GM12878 (cell line): Measurements from ENCODE around the gene SEC24D. TPM values are rescaled to one million over a fixed set of nuclear protein-coding genes. Genes with fewer than 3 reads are reported as not detected.

Source experiments
- ATAC-seq: fragments of 200-7000 bp; cut with Tn5 transposase; 3 replicates; pipeline ENCODE4 v1.9.1; 2020; ENCODE audit warnings: mild to moderate bottlenecking, moderate library complexity
- BruUV-seq: library from RNA; stranded (reverse); fragments of 400-500 nt; replicated peaks from 2 replicates; lab custom pipeline; 2021; lab: Mats Ljungman, UMichigan
- CTCF ChIA-PET: fragments of 300-600 bp; sonication (Branson Sonifier 250); formaldehyde crosslinking; extraction: SDS; loops from one replicate; lab custom pipeline; 2021; ENCODE audit warnings: inconsistent platforms; lab: Yijun Ruan, JAX
- POLR2A ChIA-PET: fragments of 350-600 bp; formaldehyde crosslinking; extraction: SDS; loops from one replicate; lab custom pipeline; 2021; ENCODE audit warnings: inconsistent platforms; lab: Charles Lee
- RAD21 ChIA-PET: fragments of 300-600 bp; sonication (Branson Sonifier 250); formaldehyde crosslinking; loops from one replicate; lab custom pipeline; 2023; ENCODE audit warnings: antibody characterized with exemption; ENCODE audit not compliant: unreplicated experiment; lab: Charles Lee
- SMC1A ChIA-PET: fragments of 300-600 bp; sonication (Branson Sonifier 250); formaldehyde crosslinking; loops from one replicate; lab custom pipeline; 2023; ENCODE audit not compliant: unreplicated experiment, uncharacterized antibody; lab: Charles Lee
- DNase-seq: peaks from one replicate; pipeline ENCODE4 v3.0.0-alpha.2; 2011; ENCODE audit warnings: low read depth, low spot score
- FAIRE-seq: peaks from 3 replicates; lab custom pipeline; 2011; peaks lifted over from hg19 to GRCh38; lab: Jason Lieb, UNC
- H2AFZ ChIP-seq: 2 replicates; pipeline ENCODE4 v1.6.0; 2011; ENCODE audit warnings: low read depth, low read length, control low read depth; ENCODE audit not compliant: control insufficient read depth
- H3K27ac ChIP-seq: 2 replicates; pipeline ENCODE4 v1.5.1; 2011; ENCODE audit warnings: control low read depth; ENCODE audit not compliant: control insufficient read depth, insufficient read depth
- H3K27me3 ChIP-seq, 2 experiments: replicated peaks in 1 of 2; 2 replicates each; pipeline versions ENCODE4 v1.6.0 to v1.6.1; 2011; ENCODE audit warnings: low read length in 1 of 2; ENCODE audit not compliant: control insufficient read depth in 2 of 2, insufficient read depth in 2 of 2
- H3K36me3 ChIP-seq, 2 experiments: 2 replicates each; pipeline ENCODE4 v1.5.1; 2011; ENCODE audit warnings: low read length in 1 of 2; ENCODE audit not compliant: control insufficient read depth in 2 of 2, insufficient read depth in 2 of 2
- H3K4me1 ChIP-seq: 2 replicates; pipeline ENCODE4 v1.6.1; 2011; ENCODE audit warnings: mild to moderate bottlenecking, low read length, moderate library complexity, mixed read lengths; ENCODE audit not compliant: control insufficient read depth, insufficient read depth
- H3K4me2 ChIP-seq: 2 replicates; pipeline ENCODE4 v1.6.0; 2011; ENCODE audit warnings: control low read depth; ENCODE audit not compliant: control insufficient read depth, insufficient read depth
- H3K4me3 ChIP-seq: fragments of 200-600 bp; sonication (generic); 2 replicates; pipeline ENCODE4 v1.5.1; 2016
- H3K79me2 ChIP-seq: 2 replicates; pipeline ENCODE4 v1.6.0; 2011; ENCODE audit warnings: low read length; ENCODE audit not compliant: control insufficient read depth, insufficient read depth
- H3K9ac ChIP-seq: 2 replicates; pipeline ENCODE4 v1.8.0; 2011; ENCODE audit warnings: low read length, control low read depth, mixed read lengths; ENCODE audit not compliant: control insufficient read depth, insufficient read depth
- H3K9me3 ChIP-seq: replicated peaks from 3 replicates; pipeline ENCODE4 v1.5.1; 2011; ENCODE audit warnings: mild to moderate bottlenecking, low read length; ENCODE audit not compliant: control insufficient read depth, insufficient read depth
- H4K20me1 ChIP-seq: 2 replicates; pipeline ENCODE4 v1.6.0; 2011; ENCODE audit not compliant: control insufficient read depth, insufficient read depth
- BHLHE40 ChIP-seq, 2 experiments: fragments of 450-650 bp in 1 of 2; IDR thresholded peaks; 2 replicates each; pipeline ENCODE4 v1.6.1; 2011 to 2017; ENCODE audit warnings: low read depth in 2 of 2, borderline replicate concordance in 1 of 2, improper control_type of control experiment in 1 of 2, low read length in 1 of 2, mild to moderate bottlenecking in 1 of 2
- CEBPB ChIP-seq, 2 experiments: fragments of 150-350 bp in 1 of 2; IDR thresholded peaks; 2 replicates each; pipeline ENCODE4 v1.6.1; 2012 to 2014; ENCODE audit warnings: low read depth in 2 of 2, low read length in 2 of 2, borderline replicate concordance in 1 of 2, inconsistent platforms in 1 of 2
- E2F8 ChIP-seq: fragments of 450-650 bp; IDR thresholded peaks from 2 replicates; pipeline ENCODE4 v1.6.1; 2018; ENCODE audit warnings: mild to moderate bottlenecking, low read depth, moderate library complexity; ENCODE audit not compliant: partially characterized antibody
- HDAC2 ChIP-seq: fragments of 200-600 bp; sonication (generic); IDR thresholded peaks from 2 replicates; pipeline ENCODE4 v1.6.1; 2017
- MEF2A ChIP-seq: IDR thresholded peaks from 2 replicates; pipeline ENCODE4 v1.6.1; 2011; ENCODE audit warnings: low read depth, mild to moderate bottlenecking, low read length, moderate library complexity; ENCODE audit not compliant: insufficient read depth
- POU2F2 ChIP-seq: IDR thresholded peaks from 3 replicates; pipeline ENCODE4 v1.6.1; 2011; ENCODE audit warnings: low read depth, mild to moderate bottlenecking, low read length, borderline replicate concordance
- SIX5 ChIP-seq: IDR thresholded peaks from 2 replicates; pipeline ENCODE4 v1.6.1; 2011; ENCODE audit warnings: mild to moderate bottlenecking, low read depth, low read length, moderate library complexity; ENCODE audit not compliant: severe bottlenecking
- TCF7 ChIP-seq: IDR thresholded peaks from 2 replicates; pipeline ENCODE4 v1.6.1; 2014; ENCODE audit warnings: antibody characterized with exemption, borderline replicate concordance
- WRNIP1 ChIP-seq: IDR thresholded peaks from 2 replicates; pipeline ENCODE4 v1.6.1; 2011; ENCODE audit warnings: low read depth, low read length, improper control_type of control experiment, borderline replicate concordance
- WGBS: methylation state at CpG from one replicate; pipeline ENCODE4 v1.1.6; 2016; ENCODE audit warnings: low lambda C conversion rate; ENCODE audit not compliant: insufficient replicate concordance, insufficient coverage; ENCODE audit errors: missing lambda C conversion rate; 5-methylcytosine and 5-hydroxymethylcytosine counted together
- in situ Hi-C: fragments of 300-500 bp; cut with MboI; formaldehyde crosslinking; loops from 9 replicates; pipeline ENCODE4 v1.14.3; 2018; ENCODE audit warnings: mixed read lengths
- intact Hi-C: fragments of 100-400 bp; cut with micrococcal nuclease; formaldehyde crosslinking; loops from one replicate; pipeline ENCODE4 v1.14.2; 2022; ENCODE audit not compliant: unreplicated experiment
- polyA plus RNA-seq, 11 experiments: library from polyadenylated mRNA; depleted of rRNA in 4 of 11; unstranded in 6 of 11; stranded (reverse) in 5 of 11; fragments of >200 nt; fragmentation: Nextera tagmentation in 4 of 11; fragmentation: Illumina TruSeq in 1 of 11; extraction: Ambion mirVana in 4 of 11; extraction: Trizol in 1 of 11; gene quantifications; 1 replicate in 1 of 11; 2 replicates in 10 of 11; pipeline versions ENCODE4 v1.2.1 to v1.2.3, GENCODE V29; 2011 to 2016; ENCODE audit warnings: inconsistent platforms in 2 of 11, missing spikeins in 2 of 11, low read depth in 1 of 11
- total RNA-seq, 4 experiments: library from RNA; depleted of rRNA in 3 of 4; stranded (reverse); fragments of >200 nt in 3 of 4; fragmentation: Illumina TruSeq in 1 of 4; extraction: Trizol in 1 of 4; gene quantifications; 2 replicates each; pipeline versions ENCODE4 v1.2.1 to v1.2.3, GENCODE V29; 2013 to 2021

Gene SEC24D
- total and polyA plus RNA-seq, 10 of the 15 experiments (the other 5 are each of a cell fraction or from before 2014, with no cell fraction given) = 12.8 to 61.9 (median 25.6) TPM

- TF ChIP-seq CEBPB (IDR thresholded peaks at IDR 0.05; ENCODE audit: borderline replicate concordance in 1 of 2, low read depth in 2 of 2, low read length in 2 of 2) = no peak
Measured at GRCh38 chr4:118760092-118760491, 75.8 kb downstream of the SEC24D start (continued).

- H3K79me2 ChIP-seq = peaks cover 2% of the 10 kb centered on the region; the same call in 1 of the 2 replicates
- DNase-seq = no peak
- no peak overlapping the region for H2AFZ ChIP-seq
- no peak for FAIRE-seq
- ChIA-PET CTCF (interaction anchor here (1.0 to 1.5 kb wide), 5 partner anchors 12 to 132 kb away, joined by 3 to 7 read pairs (median 4); partner anchors contain the start of gene SEC24D), RAD21 (interaction anchor here (0.8 kb wide), 1 partner anchor 11 kb away, joined by 3 read pairs; no protein-coding TSS in a partner anchor), SMC1A (interaction anchor here (1.0 to 1.4 kb wide), 3 partner anchors 10 to 129 kb away, joined by 3 to 5 read pairs (median 4); partner anchors contain the start of gene SYNPO2), POLR2A (no interaction called here)
- TF ChIP-seq WRNIP1 = no peak
- H3K27me3 ChIP-seq = no peaks in the 10 kb centered on the region
- H3K4me1 ChIP-seq = peaks cover 13% of the 10 kb centered on the region
- in situ Hi-C loops = no loop called here
- ATAC-seq = no peak
- no peak overlapping the region for H3K9ac ChIP-seq
- peaks cover 0 to 24% of the 10 kb centered on the region in 2 experiments; a peak in 3 of 4 replicates for H3K36me3 ChIP-seq
- intact Hi-C loops = no loop called here
- no peak overlapping the region for H3K27ac ChIP-seq
- H3K4me2 ChIP-seq = no peak overlapping the region
- 13% methylated on average over 2 of the region's 2 CpGs for WGBS
- H3K4me3 ChIP-seq = no peak overlapping the region
- BruUV-seq = no TSS peak
- H3K9me3 ChIP-seq = no peaks in the 10 kb centered on the region
- no peaks in the 10 kb centered on the region for H4K20me1 ChIP-seq
Measured at GRCh38 chr4:118759481-118759880, 76.4 kb downstream of the SEC24D start.

DNA sequence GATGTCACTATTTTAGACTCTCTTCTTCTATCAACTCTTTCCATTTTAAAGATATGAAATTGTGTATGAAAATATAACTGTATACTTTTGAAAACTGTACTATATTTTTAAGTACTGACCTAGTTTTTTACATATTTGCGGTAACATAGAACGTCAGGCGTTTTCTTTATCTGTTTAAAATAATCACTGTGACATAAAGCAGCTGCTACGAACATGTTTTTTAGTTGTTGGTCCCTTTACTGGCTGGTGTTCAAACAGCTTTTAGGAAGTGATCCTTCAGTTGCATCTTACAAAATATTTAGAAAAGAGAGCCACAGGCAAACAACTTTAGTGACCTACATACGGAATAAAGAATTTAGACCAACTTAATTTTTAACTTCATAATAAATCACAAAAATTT lies 77.6 kb downstream of the SEC24D start:
- CTCF ChIA-PET = interaction anchor here (1.9 kb wide), 1 partner anchor 14 kb away, joined by 6 read pairs; no protein-coding TSS in a partner anchor
- no TSS peak for BruUV-seq
- H3K4me1 ChIP-seq = peaks cover 13% of the 10 kb centered on the region
- TF ChIP-seq HDAC2 = no peak
- no peak for TF ChIP-seq E2F8
- no peak for TF ChIP-seq SIX5
- no peak for TF ChIP-seq MEF2A
- no peak for TF ChIP-seq BHLHE40 (IDR thresholded peaks at IDR 0.05; ENCODE audit: borderline replicate concordance in 1 of 2, low read depth in 2 of 2, low read length in 1 of 2)
- no peak for TF ChIP-seq POU2F2
- no peak for TF ChIP-seq TCF7
- POLR2A ChIA-PET = no interaction called here
- DNase-seq (no peak), ATAC-seq (no peak), FAIRE-seq (no peak)
- H3K36me3 ChIP-seq = peaks cover 0 to 20% of the 10 kb centered on the region in 2 experiments; a peak in 2 of 4 replicates
- H4K20me1 ChIP-seq = no peaks in the 10 kb centered on the region
- peaks cover 2% of the 10 kb centered on the region; the same call in 1 of the 2 replicates for H3K79me2 ChIP-seq
- H3K4me3 ChIP-seq = no peak overlapping the region
- no peak overlapping the region for H2AFZ ChIP-seq
- H3K27me3 ChIP-seq = no peaks in the 10 kb centered on the region
- RAD21 ChIA-PET = no interaction called here
- WGBS = 98% methylated on average over 5 of the region's 5 CpGs
- no peak overlapping the region for H3K4me2 ChIP-seq
- H3K9me3 ChIP-seq = no peaks in the 10 kb centered on the region
- intact Hi-C loops = no loop called here
- SMC1A ChIA-PET = no interaction called here
- H3K9ac ChIP-seq = no peak overlapping the region
- in situ Hi-C loops = no loop called here
- H3K27ac ChIP-seq = no peak overlapping the region
